Glutamatergic neuron (in vitro differentiated cells): ENCODE results near the gene ATP6V1B1. TPM values are rescaled to one million over a fixed set of nuclear protein-coding genes. Genes with fewer than 3 reads are reported as not detected.

Experiments used
- DNase-seq: peaks from one replicate; pipeline ENCODE4 v3.0.0; 2022
- H3K27ac Mint-ChIP-seq: one replicate; pipeline ENCODE4 v1.8.0; 2020; ENCODE audit warnings: mild to moderate bottlenecking, mixed read lengths, inconsistent platforms; ENCODE audit not compliant: unreplicated experiment
- H3K27me3 Mint-ChIP-seq: one replicate; pipeline ENCODE4 v1.8.0; 2020; ENCODE audit warnings: mild to moderate bottlenecking, moderate library complexity, mixed read lengths, inconsistent platforms; ENCODE audit not compliant: unreplicated experiment
- H3K36me3 Mint-ChIP-seq: one replicate; pipeline ENCODE4 v1.8.0; 2020; ENCODE audit warnings: mild to moderate bottlenecking, mixed read lengths, inconsistent platforms; ENCODE audit not compliant: unreplicated experiment
- H3K4me1 Mint-ChIP-seq: one replicate; pipeline ENCODE4 v1.8.0; 2020; ENCODE audit warnings: mild to moderate bottlenecking, low read depth, mixed read lengths, inconsistent platforms; ENCODE audit not compliant: unreplicated experiment
- H3K4me3 Mint-ChIP-seq: one replicate; pipeline ENCODE4 v1.8.0; 2020; ENCODE audit warnings: mild to moderate bottlenecking, mixed read lengths, inconsistent platforms; ENCODE audit not compliant: unreplicated experiment
- H3K9me3 Mint-ChIP-seq: one replicate; pipeline ENCODE4 v1.8.0; 2020; ENCODE audit warnings: mild to moderate bottlenecking, moderate library complexity, mixed read lengths, inconsistent platforms; ENCODE audit not compliant: unreplicated experiment
- total RNA-seq: library from RNA; stranded (reverse); fragmentation: NEBNext Ultra II Directional; extraction: Animal tissue kit (Norgen Biotek cat#: 25700); gene quantifications from one replicate; pipeline ENCODE4 v1.2.1, GENCODE V29; 2021; ENCODE audit not compliant: unreplicated experiment
- TF ChIP-seq, protein P1 (sequence below): fragments of 200-600 bp; sonication (generic); IDR thresholded peaks from one replicate; pipeline ENCODE4 v1.5.0; 2021; ENCODE audit not compliant: partially characterized antibody, unreplicated experiment

Gene ATP6V1B1
- total RNA-seq, 1 donor from 2014 or later, result not detected

GRCh38 chr2:70984228-70984575, 48.5 kb downstream of the ATP6V1B1 start:
- Mint-ChIP-seq H3K4me3 (no peak overlapping the region), H3K9me3 (peaks cover 5% of the 10 kb centered on the region), H3K27ac (no peak overlapping the region), H3K27me3 (peaks cover 2% of the 10 kb centered on the region), H3K36me3 (peaks cover 11% of the 10 kb centered on the region), H3K4me1 (peaks cover 13% of the 10 kb centered on the region)
- TF ChIP-seq, protein P1, sequence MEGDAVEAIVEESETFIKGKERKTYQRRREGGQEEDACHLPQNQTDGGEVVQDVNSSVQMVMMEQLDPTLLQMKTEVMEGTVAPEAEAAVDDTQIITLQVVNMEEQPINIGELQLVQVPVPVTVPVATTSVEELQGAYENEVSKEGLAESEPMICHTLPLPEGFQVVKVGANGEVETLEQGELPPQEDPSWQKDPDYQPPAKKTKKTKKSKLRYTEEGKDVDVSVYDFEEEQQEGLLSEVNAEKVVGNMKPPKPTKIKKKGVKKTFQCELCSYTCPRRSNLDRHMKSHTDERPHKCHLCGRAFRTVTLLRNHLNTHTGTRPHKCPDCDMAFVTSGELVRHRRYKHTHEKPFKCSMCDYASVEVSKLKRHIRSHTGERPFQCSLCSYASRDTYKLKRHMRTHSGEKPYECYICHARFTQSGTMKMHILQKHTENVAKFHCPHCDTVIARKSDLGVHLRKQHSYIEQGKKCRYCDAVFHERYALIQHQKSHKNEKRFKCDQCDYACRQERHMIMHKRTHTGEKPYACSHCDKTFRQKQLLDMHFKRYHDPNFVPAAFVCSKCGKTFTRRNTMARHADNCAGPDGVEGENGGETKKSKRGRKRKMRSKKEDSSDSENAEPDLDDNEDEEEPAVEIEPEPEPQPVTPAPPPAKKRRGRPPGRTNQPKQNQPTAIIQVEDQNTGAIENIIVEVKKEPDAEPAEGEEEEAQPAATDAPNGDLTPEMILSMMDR, result no peak
- DNase-seq, result no peak

DNA sequence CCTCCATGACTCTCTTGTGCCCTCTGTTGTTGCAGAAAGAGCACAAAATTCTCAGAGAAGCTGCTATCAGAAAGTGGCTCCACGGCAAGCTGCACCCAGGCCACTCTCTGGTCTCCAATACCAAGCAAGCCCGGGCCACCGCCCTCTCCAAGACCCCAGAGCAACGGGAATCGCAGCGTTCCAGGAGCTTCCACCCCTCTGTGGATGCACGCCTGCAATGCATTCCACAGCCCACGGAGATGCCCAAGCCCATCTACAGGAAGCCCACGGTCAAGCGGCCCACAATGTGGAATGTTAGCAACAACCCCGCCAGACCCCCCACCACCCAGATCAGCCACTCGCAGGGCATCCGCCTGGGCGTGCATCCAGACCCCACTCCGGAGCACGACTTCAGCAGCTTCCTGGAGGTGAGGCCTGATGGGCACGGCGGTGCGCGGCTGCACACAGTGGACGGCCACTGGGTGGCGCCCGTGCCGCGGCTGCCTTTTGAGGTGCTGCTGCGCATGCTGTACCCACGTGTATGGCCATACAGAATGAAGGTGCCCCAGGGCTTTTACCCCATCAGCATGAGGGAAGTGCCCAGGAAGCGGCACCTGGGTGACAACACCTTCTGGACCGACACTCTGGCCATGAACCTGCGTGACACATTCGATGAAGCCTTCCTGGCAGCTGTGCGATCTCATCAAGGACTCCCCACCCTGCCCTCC, 49.0 kb downstream of the ATP6V1B1 start:
- Mint-ChIP-seq H3K4me3 (no peak overlapping the region), H3K36me3 (peaks cover 11% of the 10 kb centered on the region), H3K4me1 (peaks cover 11% of the 10 kb centered on the region), H3K9me3 (peaks cover 1% of the 10 kb centered on the region), H3K27ac (no peak overlapping the region), H3K27me3 (no peaks in the 10 kb centered on the region)
- TF ChIP-seq, protein P1, result peak; percentile 85
- peak; percentile 84 for DNase-seq

DNA sequence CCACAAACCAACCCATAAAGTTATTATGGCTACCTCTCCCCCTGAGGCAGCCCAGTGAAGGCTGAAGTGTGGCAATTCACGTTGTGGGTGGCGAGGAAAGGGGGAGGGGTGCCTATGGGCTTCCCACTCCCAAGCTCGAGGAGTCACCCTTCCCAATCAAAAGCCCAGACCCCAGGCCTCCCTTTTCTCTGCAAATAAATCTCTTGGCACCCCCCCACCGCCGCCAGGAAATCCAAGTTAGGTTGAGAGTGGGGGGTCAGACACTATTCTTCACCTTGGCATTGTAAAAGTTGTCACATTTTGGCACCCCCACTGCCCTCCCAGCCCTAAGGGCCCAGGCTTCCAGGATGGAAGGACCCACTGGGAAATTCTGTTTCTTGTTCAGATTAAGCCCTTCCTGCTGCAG, 49.6 kb downstream of the ATP6V1B1 start:
- peaks cover 1% of the 10 kb centered on the region for H3K9me3 Mint-ChIP-seq
- H3K27me3 Mint-ChIP-seq, result no peaks in the 10 kb centered on the region
- peaks cover 11% of the 10 kb centered on the region for H3K4me1 Mint-ChIP-seq
- TF ChIP-seq, protein P1, result no peak
- DNase-seq, result no peak
- H3K4me3 Mint-ChIP-seq, result no peak overlapping the region
- peaks cover 11% of the 10 kb centered on the region for H3K36me3 Mint-ChIP-seq
- H3K27ac Mint-ChIP-seq, result no peak overlapping the region

DNA sequence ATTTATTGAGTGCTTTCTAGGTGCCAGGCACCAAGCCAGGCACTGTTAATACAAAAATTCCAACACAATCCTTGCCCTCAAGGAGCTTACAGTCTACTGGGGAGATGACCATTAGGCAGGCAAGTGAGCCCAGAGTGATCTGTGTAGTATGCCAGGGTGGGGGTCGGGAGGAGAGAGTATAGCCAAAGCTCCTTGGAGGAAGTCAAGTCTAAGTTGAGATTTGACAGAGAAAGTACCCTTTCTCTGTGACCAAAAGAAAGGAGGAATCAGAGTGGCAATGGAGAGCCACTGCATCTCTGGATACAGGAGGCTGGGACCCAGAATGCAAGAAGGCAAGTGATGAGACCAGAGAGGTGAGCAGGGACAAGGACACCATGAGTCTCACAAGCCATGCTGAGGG, 50.3 kb downstream of the ATP6V1B1 start:
- H3K36me3 Mint-ChIP-seq, result peaks cover 11% of the 10 kb centered on the region
- H3K27me3 Mint-ChIP-seq, result no peaks in the 10 kb centered on the region
- no peak overlapping the region for H3K4me3 Mint-ChIP-seq
- H3K4me1 Mint-ChIP-seq, result peaks cover 11% of the 10 kb centered on the region
- peaks cover 1% of the 10 kb centered on the region for H3K9me3 Mint-ChIP-seq
- TF ChIP-seq, protein P1, result no peak
- DNase-seq, result no peak
- H3K27ac Mint-ChIP-seq, result no peak overlapping the region

GRCh38 chr2:70986499-70987189, 50.9 kb downstream of the ATP6V1B1 start:
- no peak for DNase-seq
- H3K9me3 Mint-ChIP-seq, result peaks cover 1% of the 10 kb centered on the region
- TF ChIP-seq, protein P1, result no peak
- H3K27ac Mint-ChIP-seq, result no peak overlapping the region
- peaks cover 2% of the 10 kb centered on the region for H3K27me3 Mint-ChIP-seq
- H3K36me3 Mint-ChIP-seq, result peaks cover 11% of the 10 kb centered on the region
- H3K4me3 Mint-ChIP-seq, result no peak overlapping the region
- H3K4me1 Mint-ChIP-seq, result peaks cover 11% of the 10 kb centered on the region
